ENCODE data around the gene ATXN1. TPM values are rescaled to one million over a fixed set of nuclear protein-coding genes. Genes with fewer than 3 reads are reported as not detected.

ATXN1 gene
- polyA plus RNA-seq, 1 donor from 2014 or later = 28.2 TPM

DNA sequence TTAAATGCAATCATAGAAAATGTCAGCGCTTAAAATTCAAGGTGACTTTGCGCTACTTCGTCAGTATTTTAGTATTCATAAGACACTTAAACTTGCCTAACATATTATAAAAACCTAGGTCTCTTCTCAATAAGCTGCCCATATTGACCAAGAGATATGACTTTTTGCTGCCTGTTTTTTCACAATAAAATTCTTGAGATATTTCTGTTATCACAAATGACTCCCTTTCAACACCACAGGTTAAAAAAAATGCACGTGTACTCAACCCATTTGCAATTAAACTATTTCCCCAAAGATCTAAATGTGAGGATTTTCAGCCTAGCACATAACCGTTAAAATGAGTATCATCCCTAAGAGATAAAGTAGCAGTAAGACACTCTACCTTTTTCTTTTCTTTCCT, 10.7 kb downstream of the ATXN1 start:
- Histone ChIP-seq H3K27ac (ENCODE audit: low read length) (no peak overlapping the region), H4K20me1 (ENCODE audit: insufficient read depth) (no peaks in the 10 kb centered on the region), H3K4me2 (ENCODE audit: low read length) (no peak overlapping the region), H3K79me2 (replicated peaks; ENCODE audit: insufficient read depth, low read length) (peaks cover 21% of the 10 kb centered on the region), H3K9me3 (ENCODE audit: low read length) (no peaks in the 10 kb centered on the region), H3K9ac (ENCODE audit: low read length) (no peak overlapping the region), H3K27me3 (ENCODE audit: insufficient read depth, low read depth, low read length) (no peaks in the 10 kb centered on the region), H2AFZ (ENCODE audit: low read depth, low read length) (no peak overlapping the region), H3K36me3 (ENCODE audit: insufficient read depth, low read length) (no peaks in the 10 kb centered on the region), H3K9me2 (ENCODE audit: insufficient read depth, low read length) (no peaks in the 10 kb centered on the region), H3K4me3 (ENCODE audit: low read length) (no peak overlapping the region), H3F3A (ENCODE audit: insufficient read depth, low read length, poor library complexity, severe bottlenecking) (no peaks in the 10 kb centered on the region)
- TF ChIP-seq MXI1 (conservative IDR thresholded peaks at IDR 0.05; ENCODE audit: poor library complexity, severe bottlenecking) = no peak
- no peak for TF ChIP-seq SMC3 (conservative IDR thresholded peaks at IDR 0.05; ENCODE audit: poor library complexity)
- TF ChIP-seq, protein P1, sequence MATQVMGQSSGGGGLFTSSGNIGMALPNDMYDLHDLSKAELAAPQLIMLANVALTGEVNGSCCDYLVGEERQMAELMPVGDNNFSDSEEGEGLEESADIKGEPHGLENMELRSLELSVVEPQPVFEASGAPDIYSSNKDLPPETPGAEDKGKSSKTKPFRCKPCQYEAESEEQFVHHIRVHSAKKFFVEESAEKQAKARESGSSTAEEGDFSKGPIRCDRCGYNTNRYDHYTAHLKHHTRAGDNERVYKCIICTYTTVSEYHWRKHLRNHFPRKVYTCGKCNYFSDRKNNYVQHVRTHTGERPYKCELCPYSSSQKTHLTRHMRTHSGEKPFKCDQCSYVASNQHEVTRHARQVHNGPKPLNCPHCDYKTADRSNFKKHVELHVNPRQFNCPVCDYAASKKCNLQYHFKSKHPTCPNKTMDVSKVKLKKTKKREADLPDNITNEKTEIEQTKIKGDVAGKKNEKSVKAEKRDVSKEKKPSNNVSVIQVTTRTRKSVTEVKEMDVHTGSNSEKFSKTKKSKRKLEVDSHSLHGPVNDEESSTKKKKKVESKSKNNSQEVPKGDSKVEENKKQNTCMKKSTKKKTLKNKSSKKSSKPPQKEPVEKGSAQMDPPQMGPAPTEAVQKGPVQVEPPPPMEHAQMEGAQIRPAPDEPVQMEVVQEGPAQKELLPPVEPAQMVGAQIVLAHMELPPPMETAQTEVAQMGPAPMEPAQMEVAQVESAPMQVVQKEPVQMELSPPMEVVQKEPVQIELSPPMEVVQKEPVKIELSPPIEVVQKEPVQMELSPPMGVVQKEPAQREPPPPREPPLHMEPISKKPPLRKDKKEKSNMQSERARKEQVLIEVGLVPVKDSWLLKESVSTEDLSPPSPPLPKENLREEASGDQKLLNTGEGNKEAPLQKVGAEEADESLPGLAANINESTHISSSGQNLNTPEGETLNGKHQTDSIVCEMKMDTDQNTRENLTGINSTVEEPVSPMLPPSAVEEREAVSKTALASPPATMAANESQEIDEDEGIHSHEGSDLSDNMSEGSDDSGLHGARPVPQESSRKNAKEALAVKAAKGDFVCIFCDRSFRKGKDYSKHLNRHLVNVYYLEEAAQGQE (IDR thresholded peaks at IDR 0.05; ENCODE audit: borderline replicate concordance) = no peak
- TF ChIP-seq, protein P2, sequence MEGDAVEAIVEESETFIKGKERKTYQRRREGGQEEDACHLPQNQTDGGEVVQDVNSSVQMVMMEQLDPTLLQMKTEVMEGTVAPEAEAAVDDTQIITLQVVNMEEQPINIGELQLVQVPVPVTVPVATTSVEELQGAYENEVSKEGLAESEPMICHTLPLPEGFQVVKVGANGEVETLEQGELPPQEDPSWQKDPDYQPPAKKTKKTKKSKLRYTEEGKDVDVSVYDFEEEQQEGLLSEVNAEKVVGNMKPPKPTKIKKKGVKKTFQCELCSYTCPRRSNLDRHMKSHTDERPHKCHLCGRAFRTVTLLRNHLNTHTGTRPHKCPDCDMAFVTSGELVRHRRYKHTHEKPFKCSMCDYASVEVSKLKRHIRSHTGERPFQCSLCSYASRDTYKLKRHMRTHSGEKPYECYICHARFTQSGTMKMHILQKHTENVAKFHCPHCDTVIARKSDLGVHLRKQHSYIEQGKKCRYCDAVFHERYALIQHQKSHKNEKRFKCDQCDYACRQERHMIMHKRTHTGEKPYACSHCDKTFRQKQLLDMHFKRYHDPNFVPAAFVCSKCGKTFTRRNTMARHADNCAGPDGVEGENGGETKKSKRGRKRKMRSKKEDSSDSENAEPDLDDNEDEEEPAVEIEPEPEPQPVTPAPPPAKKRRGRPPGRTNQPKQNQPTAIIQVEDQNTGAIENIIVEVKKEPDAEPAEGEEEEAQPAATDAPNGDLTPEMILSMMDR (IDR thresholded peaks at IDR 0.05; ENCODE audit: poor library complexity, severe bottlenecking) = no peak
- TF ChIP-seq RAD21 (conservative IDR thresholded peaks at IDR 0.05) = no peak
- no peak for TF ChIP-seq EZH2 (IDR thresholded peaks at IDR 0.05; ENCODE audit: borderline replicate concordance, insufficient read depth, low read length, poor library complexity, severe bottlenecking)

DNA sequence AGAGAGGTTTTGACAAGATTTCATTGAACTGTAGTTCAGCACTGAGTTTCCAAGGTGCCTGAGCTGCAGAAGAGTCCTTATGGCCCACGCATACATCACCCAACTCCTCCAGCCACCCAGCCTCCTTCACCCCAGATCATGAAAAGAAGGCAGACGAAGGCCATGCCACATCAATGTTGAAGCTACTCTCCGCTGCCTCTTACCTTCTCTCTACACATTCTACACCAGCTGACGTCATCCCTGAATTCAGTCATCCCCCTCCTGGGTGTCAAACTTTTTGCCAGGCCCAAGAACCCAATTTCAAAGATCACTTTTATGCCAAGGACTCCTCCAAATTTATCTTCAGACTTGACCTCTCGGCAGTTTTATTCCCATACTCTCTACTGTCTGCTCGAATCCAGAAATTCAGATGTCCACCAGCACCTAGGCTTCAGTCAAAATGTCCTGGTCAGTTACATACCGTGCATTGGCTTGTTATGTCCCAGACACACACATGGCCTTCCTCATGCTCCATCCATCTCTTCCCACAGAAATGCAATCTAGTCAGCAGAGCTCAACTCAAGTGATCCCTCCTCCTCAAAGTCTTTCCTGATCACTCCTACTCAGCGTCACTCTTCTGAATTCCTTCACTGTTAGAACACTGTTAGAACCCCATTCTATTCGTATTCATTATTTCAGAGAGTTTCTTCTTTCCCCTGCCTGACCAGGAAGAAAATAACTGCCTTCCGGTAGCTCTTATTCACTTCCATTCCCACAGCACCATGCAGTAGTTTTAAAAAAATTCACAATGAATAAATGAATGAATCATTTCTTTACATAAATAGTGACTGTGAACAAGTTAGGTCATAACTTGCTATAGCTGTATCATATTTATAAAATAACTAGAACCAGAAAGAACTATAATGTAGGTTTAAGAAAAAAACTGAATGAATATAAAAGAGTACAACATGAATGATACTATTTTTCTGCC, 11.5 kb downstream of the ATXN1 start:
- no peaks in the 10 kb centered on the region for H4K20me1 ChIP-seq (ENCODE audit: insufficient read depth)
- TF ChIP-seq POLR2AphosphoS5 (IDR thresholded peaks at IDR 0.05) (no peak), TAF1 (IDR thresholded peaks at IDR 0.05; ENCODE audit: low read depth) (no peak), MXI1 (conservative IDR thresholded peaks at IDR 0.05; ENCODE audit: poor library complexity, severe bottlenecking) (no peak), EZH2 (IDR thresholded peaks at IDR 0.05; ENCODE audit: borderline replicate concordance, insufficient read depth, low read length, poor library complexity, severe bottlenecking) (no peak), SMC3 (conservative IDR thresholded peaks at IDR 0.05; ENCODE audit: poor library complexity) (no peak), EP300 (conservative IDR thresholded peaks at IDR 0.05; ENCODE audit: poor library complexity, severe bottlenecking) (no peak)
- no peaks in the 10 kb centered on the region for H3F3A ChIP-seq (ENCODE audit: insufficient read depth, low read length, poor library complexity, severe bottlenecking)
- H3K9me2 ChIP-seq (ENCODE audit: insufficient read depth, low read length) = no peaks in the 10 kb centered on the region
- no peak overlapping the region for H3K9ac ChIP-seq (ENCODE audit: low read length)
- H3K36me3 ChIP-seq (ENCODE audit: insufficient read depth, low read length) = no peaks in the 10 kb centered on the region
- no peaks in the 10 kb centered on the region for H3K27me3 ChIP-seq (ENCODE audit: insufficient read depth, low read depth, low read length)
- peaks cover 13% of the 10 kb centered on the region for H3K79me2 ChIP-seq (replicated peaks; ENCODE audit: insufficient read depth, low read length)
- no peak overlapping the region for H2AFZ ChIP-seq (ENCODE audit: low read depth, low read length)
- H3K4me2 ChIP-seq (ENCODE audit: low read length) = no peak overlapping the region
- no peaks in the 10 kb centered on the region for H3K9me3 ChIP-seq (ENCODE audit: low read length)
- no peak overlapping the region for H3K27ac ChIP-seq (ENCODE audit: low read length)
- no peak overlapping the region for H3K4me3 ChIP-seq (ENCODE audit: low read length)

All from neural cell (in vitro differentiated cells).